Smooth muscle cell (in vitro differentiated cells): ENCODE data around the gene PARP3. TPM values are rescaled to one million over a fixed set of nuclear protein-coding genes. Genes with fewer than 3 reads are reported as not detected.

Source experiments
- DNase-seq: peaks from one replicate; lab custom pipeline; 2025; ENCODE audit not compliant: unreplicated experiment; lab: John Stamatoyannopoulos, UW
- H2AFZ ChIP-seq: fragments of 200-600 bp; sonication (generic); 2 replicates; pipeline ENCODE4 v1.6.0; 2016; ENCODE audit warnings: antibody characterized with exemption, low read depth, mild to moderate bottlenecking
- H3F3A ChIP-seq: fragments of 200-600 bp; sonication (generic); 2 replicates; pipeline ENCODE4 v1.6.0; 2017; ENCODE audit warnings: antibody characterized with exemption, low read depth
- H3K27ac ChIP-seq: fragments of 200-600 bp; sonication (generic); 2 replicates; pipeline ENCODE4 v1.5.1; 2016; ENCODE audit warnings: low read depth, mild to moderate bottlenecking
- H3K27me3 ChIP-seq: fragments of 200-600 bp; sonication (generic); 2 replicates; pipeline ENCODE4 v1.6.1; 2016; ENCODE audit warnings: low read depth, mild to moderate bottlenecking
- H3K36me3 ChIP-seq: fragments of 200-600 bp; sonication (generic); 2 replicates; pipeline ENCODE4 v1.5.1; 2016; ENCODE audit warnings: low read depth
- H3K4me1 ChIP-seq: fragments of 200-600 bp; sonication (generic); 2 replicates; pipeline ENCODE4 v1.5.1; 2016; ENCODE audit warnings: low read depth
- H3K4me2 ChIP-seq: fragments of 200-600 bp; sonication (generic); 2 replicates; pipeline ENCODE4 v1.6.0; 2016; ENCODE audit warnings: mild to moderate bottlenecking
- H3K4me3 ChIP-seq: fragments of 200-600 bp; sonication (generic); 2 replicates; pipeline ENCODE4 v1.5.1; 2016; ENCODE audit warnings: mild to moderate bottlenecking
- H3K79me2 ChIP-seq: fragments of 200-600 bp; sonication (generic); 2 replicates; pipeline ENCODE4 v1.6.0; 2016; ENCODE audit warnings: low read depth, mild to moderate bottlenecking
- H3K9ac ChIP-seq: fragments of 200-600 bp; sonication (generic); 2 replicates; pipeline ENCODE4 v1.6.0; 2016; ENCODE audit warnings: low read depth
- H3K9me3 ChIP-seq: fragments of 200-600 bp; sonication (generic); replicated peaks from 2 replicates; pipeline ENCODE4 v1.5.1; 2016; ENCODE audit warnings: low read depth
- H4K20me1 ChIP-seq: fragments of 200-600 bp; sonication (generic); 2 replicates; pipeline ENCODE4 v1.6.0; 2016; ENCODE audit warnings: low read depth
- CTCF ChIP-seq: fragments of 200-600 bp; sonication (generic); IDR thresholded peaks from 2 replicates; pipeline ENCODE4 v1.5.1; 2017; ENCODE audit warnings: borderline replicate concordance, mild to moderate bottlenecking, antibody characterized with exemption; ENCODE audit not compliant: insufficient read depth, poor library complexity, severe bottlenecking
- WGBS: methylation state at CpG from one replicate; pipeline ENCODE4 v1.1.7; 2016; ENCODE audit warnings: low lambda C conversion rate; 5-methylcytosine and 5-hydroxymethylcytosine counted together
- polyA plus RNA-seq: library from polyadenylated mRNA; unstranded; fragments of >200 nt; fragmentation: Nextera tagmentation; extraction: Ambion mirVana; gene quantifications from 2 replicates; pipeline ENCODE4 v1.2.1, GENCODE V29; 2016
- total RNA-seq: library from RNA; depleted of rRNA; stranded (reverse); fragments of >200 nt; gene quantifications from 2 replicates; pipeline ENCODE4 v1.2.3, GENCODE V29; 2014

The PARP3 gene
- total and polyA plus RNA-seq, 2 experiments from 2014 or later: 7.2 to 10.5 TPM

GRCh38 chr3:51968883-51969678 lies 26.9 kb downstream of the PARP3 start:
- Histone ChIP-seq H3K27me3 (no peaks in the 10 kb centered on the region), H3K79me2 (peaks cover 34% of the 10 kb centered on the region), H3K27ac (no peak overlapping the region), H3K36me3 (no peaks in the 10 kb centered on the region), H3K4me3 (peak overlapping the region; percentile 79), H3K4me2 (peak overlapping the region; percentile 86), H3K9ac (no peak overlapping the region), H2AFZ (no peak overlapping the region), H4K20me1 (peaks cover 17% of the 10 kb centered on the region), H3K9me3 (no peaks in the 10 kb centered on the region), H3K4me1 (peaks cover 41% of the 10 kb centered on the region), H3F3A (peaks cover 11% of the 10 kb centered on the region)
- no peak for TF ChIP-seq CTCF
- DNase-seq: no peak
- WGBS: 83% methylated on average over 6 of the region's 6 CpGs

GRCh38 chr3:51969841-51970240 lies 27.7 kb downstream of the PARP3 start:
- no peaks in the 10 kb centered on the region for H3K36me3 ChIP-seq
- peaks cover 42% of the 10 kb centered on the region for H3K4me1 ChIP-seq
- peaks cover 28% of the 10 kb centered on the region for H3K79me2 ChIP-seq
- no peak for TF ChIP-seq CTCF
- H3F3A ChIP-seq: peaks cover 18% of the 10 kb centered on the region
- no peak for DNase-seq
- WGBS: 96% methylated on average over 4 of the region's 4 CpGs
- H3K27me3 ChIP-seq: no peaks in the 10 kb centered on the region
- H3K4me3 ChIP-seq: no peak overlapping the region
- no peak overlapping the region for H3K9ac ChIP-seq
- no peaks in the 10 kb centered on the region for H3K9me3 ChIP-seq
- peaks cover 10% of the 10 kb centered on the region for H4K20me1 ChIP-seq
- no peak overlapping the region for H3K27ac ChIP-seq
- no peak overlapping the region for H2AFZ ChIP-seq
- H3K4me2 ChIP-seq: no peak overlapping the region

- Histone ChIP-seq H3F3A (peaks cover 24% of the 10 kb centered on the region), H3K4me3 (no peak overlapping the region), H3K4me2 (no peak overlapping the region), H3K79me2 (peaks cover 20% of the 10 kb centered on the region), H3K27ac (no peak overlapping the region), H3K4me1 (peaks cover 38% of the 10 kb centered on the region), H2AFZ (no peak overlapping the region), H4K20me1 (peaks cover 4% of the 10 kb centered on the region), H3K9ac (no peak overlapping the region), H3K27me3 (no peaks in the 10 kb centered on the region), H3K36me3 (no peaks in the 10 kb centered on the region), H3K9me3 (no peaks in the 10 kb centered on the region)
- no peak for TF ChIP-seq CTCF
- no peak for DNase-seq
- 87% methylated on average over 6 of the region's 6 CpGs for WGBS
These were observed 28.6 kb downstream of the PARP3 start for GRCh38 chr3:51970606-51971300.
